AG04449 (cell line): ENCODE data around the gene ENTPD3.

Experiments
- CTCF ChIA-PET: fragments of 350-600 bp; formaldehyde crosslinking; extraction: SDS; loops from one replicate; lab custom pipeline; 2021; ENCODE audit warnings: antibody characterized with exemption; lab: Yijun Ruan, JAX
- POLR2A ChIA-PET: fragments of 400-600, 350-600 bp; formaldehyde crosslinking; extraction: SDS; loops from one replicate; lab custom pipeline; 2020; ENCODE audit warnings: antibody characterized with exemption, inconsistent platforms; lab: Yijun Ruan, JAX
- DNase-seq: peaks from one replicate; pipeline ENCODE4 v3.0.0-alpha.2; 2010; ENCODE audit warnings: low read depth, low spot score
- H3K4me3 ChIP-seq: 2 replicates; pipeline ENCODE4 v1.5.1; 2011; ENCODE audit warnings: low read depth, mild to moderate bottlenecking, control low read depth, low read length
- CTCF ChIP-seq: IDR thresholded peaks from one replicate; pipeline ENCODE4 v1.5.1; 2011; ENCODE audit warnings: mild to moderate bottlenecking, moderate library complexity, low read length, control low read depth, inconsistent platforms; ENCODE audit not compliant: insufficient read depth; ENCODE audit errors: missing control alignments

Gene ENTPD3

GRCh38 chr3:40381904-40382616 lies 4.9 kb upstream of the ENTPD3 start:
- ChIA-PET POLR2A (no interaction called here), CTCF (no interaction called here)
- TF ChIP-seq CTCF: no peak
- no peak overlapping the region for H3K4me3 ChIP-seq
- no peak for DNase-seq

GRCh38 chr3:40382617-40382979 lies 4.4 kb upstream of the ENTPD3 start:
- ChIA-PET CTCF (no interaction called here), POLR2A (no interaction called here)
- DNase-seq: no peak
- no peak for TF ChIP-seq CTCF
- H3K4me3 ChIP-seq: no peak overlapping the region

GRCh38 chr3:40386213-40386612 lies 771 bp upstream of the ENTPD3 start:
- CTCF ChIA-PET: no interaction called here
- DNase-seq: no peak
- no peak for TF ChIP-seq CTCF
- POLR2A ChIA-PET: no interaction called here
- no peak overlapping the region for H3K4me3 ChIP-seq

- CTCF ChIA-PET: no interaction called here
- no peak overlapping the region for H3K4me3 ChIP-seq
- POLR2A ChIA-PET: no interaction called here
- TF ChIP-seq CTCF: no peak
- no peak for DNase-seq
Measured at GRCh38 chr3:40387895-40388254, 891 bp downstream of the ENTPD3 start.

- no peak for TF ChIP-seq CTCF
- DNase-seq: no peak
- ChIA-PET POLR2A (no interaction called here), CTCF (no interaction called here)
- no peak overlapping the region for H3K4me3 ChIP-seq
Measured at GRCh38 chr3:40396406-40396805, 9.4 kb downstream of the ENTPD3 start.

GRCh38 chr3:40397129-40397528 lies 10.1 kb downstream of the ENTPD3 start:
- H3K4me3 ChIP-seq: no peak overlapping the region
- no peak for TF ChIP-seq CTCF
- DNase-seq: no peak
- POLR2A ChIA-PET: no interaction called here
- CTCF ChIA-PET: no interaction called here
